Muscle layer of colon (tissue), 2 donors: ENCODE measurements around the gene TTLL4.

ENCODE experiments used
- H3K27ac ChIP-seq: one replicate; pipeline ENCODE4 v1.7.0; 2013; ENCODE audit warnings: low read depth, mild to moderate bottlenecking, low read length, moderate library complexity
- H3K27me3 ChIP-seq, 2 donors: one replicate each; pipeline ENCODE4 v1.7.0; 2013; ENCODE audit warnings: low read length in 2 of 2, mild to moderate bottlenecking in 2 of 2; ENCODE audit not compliant: insufficient read depth in 2 of 2, control insufficient read depth in 1 of 2
- H3K36me3 ChIP-seq: one replicate; pipeline ENCODE4 v1.7.0; 2013; ENCODE audit warnings: mild to moderate bottlenecking, low read length; ENCODE audit not compliant: insufficient read depth
- H3K4me1 ChIP-seq: one replicate; pipeline ENCODE4 v1.7.0; 2013; ENCODE audit warnings: mild to moderate bottlenecking, low read length; ENCODE audit not compliant: insufficient read depth
- H3K4me3 ChIP-seq, 2 donors: one replicate each; pipeline ENCODE4 v1.7.0; 2013; ENCODE audit warnings: low read length in 2 of 2, low read depth in 1 of 2, mild to moderate bottlenecking in 1 of 2, moderate library complexity in 1 of 2
- H3K9ac ChIP-seq: one replicate; pipeline ENCODE4 v1.7.0; 2013; ENCODE audit warnings: low read length
- H3K9me3 ChIP-seq: one replicate; pipeline ENCODE4 v1.7.0; 2013; ENCODE audit warnings: mild to moderate bottlenecking, low read length
- donor health status: abdominal sarcoma.
- donor health status: Adenocarcinoma of cecum.

TTLL4 gene

GRCh38 chr2:218732052-218732760 is 21.6 kb downstream of the TTLL4 start:
- H3K4me1 ChIP-seq: peaks cover 4% of the 10 kb centered on the region

GRCh38 chr2:218732761-218733158 is 22.1 kb downstream of the TTLL4 start:
- no peaks in the 10 kb centered on the region for H3K27me3 ChIP-seq

More at GRCh38 chr2:218732052-218732760, 21.6 kb downstream of the TTLL4 start:
- H3K9me3 ChIP-seq: no peaks in the 10 kb centered on the region
- peaks cover 1% of the 10 kb centered on the region for H3K36me3 ChIP-seq
- H3K9ac ChIP-seq: no peak overlapping the region
- no peak overlapping the region for H3K27ac ChIP-seq
- no peak overlapping the region for H3K4me3 ChIP-seq
- H3K27me3 ChIP-seq: no peaks in the 10 kb centered on the region

GRCh38 chr2:218733171-218734021 is 22.8 kb downstream of the TTLL4 start:
- no peak overlapping the region for H3K27ac ChIP-seq
- no peak overlapping the region for H3K9ac ChIP-seq
- no peaks in the 10 kb centered on the region for H3K27me3 ChIP-seq
- H3K36me3 ChIP-seq: peaks cover 13% of the 10 kb centered on the region
- H3K4me1 ChIP-seq: peaks cover 4% of the 10 kb centered on the region
- H3K9me3 ChIP-seq: no peaks in the 10 kb centered on the region
- H3K4me3 ChIP-seq: no peak overlapping the region

More at GRCh38 chr2:218732761-218733158, 22.1 kb downstream of the TTLL4 start:
- no peak overlapping the region for H3K27ac ChIP-seq
- peaks cover 7% of the 10 kb centered on the region for H3K36me3 ChIP-seq
- no peaks in the 10 kb centered on the region for H3K9me3 ChIP-seq
- no peak overlapping the region for H3K4me3 ChIP-seq
- H3K9ac ChIP-seq: no peak overlapping the region
- H3K4me1 ChIP-seq: peaks cover 4% of the 10 kb centered on the region

- Histone ChIP-seq H3K9me3 (no peaks in the 10 kb centered on the region), H3K4me1 (peaks cover 4% of the 10 kb centered on the region), H3K36me3 (peaks cover 21% of the 10 kb centered on the region), H3K27me3 (no peaks in the 10 kb centered on the region), H3K4me3 (no peak overlapping the region), H3K9ac (no peak overlapping the region), H3K27ac (no peak overlapping the region)
Observed at GRCh38 chr2:218734190-218734975, 23.7 kb downstream of the TTLL4 start.

- peaks cover 4% of the 10 kb centered on the region for H3K4me1 ChIP-seq
- H3K4me3 ChIP-seq: no peak overlapping the region
- no peak overlapping the region for H3K9ac ChIP-seq
- no peak overlapping the region for H3K27ac ChIP-seq
- H3K9me3 ChIP-seq: no peaks in the 10 kb centered on the region
- no peaks in the 10 kb centered on the region for H3K27me3 ChIP-seq
- H3K36me3 ChIP-seq: peaks cover 28% of the 10 kb centered on the region
Observed at GRCh38 chr2:218736531-218736930, 25.9 kb downstream of the TTLL4 start.

- Histone ChIP-seq H3K27me3 (no peaks in the 10 kb centered on the region), H3K4me1 (peaks cover 6% of the 10 kb centered on the region), H3K4me3 (no peak overlapping the region), H3K9me3 (no peaks in the 10 kb centered on the region), H3K36me3 (peaks cover 42% of the 10 kb centered on the region), H3K9ac (no peak overlapping the region), H3K27ac (no peak overlapping the region)
Observed at GRCh38 chr2:218743068-218743467, 32.4 kb downstream of the TTLL4 start.

- H3K4me1 ChIP-seq: peaks cover 6% of the 10 kb centered on the region
- no peak overlapping the region for H3K4me3 ChIP-seq
- no peaks in the 10 kb centered on the region for H3K9me3 ChIP-seq
- no peaks in the 10 kb centered on the region for H3K27me3 ChIP-seq
- H3K36me3 ChIP-seq: peaks cover 42% of the 10 kb centered on the region
- H3K27ac ChIP-seq: no peak overlapping the region
- H3K9ac ChIP-seq: no peak overlapping the region
Observed at GRCh38 chr2:218744615-218745014, 34.0 kb downstream of the TTLL4 start.

GRCh38 chr2:218745160-218745558 is 34.5 kb downstream of the TTLL4 start:
- no peak overlapping the region for H3K27ac ChIP-seq

GRCh38 chr2:218745559-218746469 is 35.2 kb downstream of the TTLL4 start:
- Histone ChIP-seq H3K4me3 (no peak overlapping the region), H3K9ac (no peak overlapping the region), H3K27ac (no peak overlapping the region), H3K36me3 (peaks cover 47% of the 10 kb centered on the region), H3K9me3 (no peaks in the 10 kb centered on the region), H3K4me1 (peaks cover 6% of the 10 kb centered on the region), H3K27me3 (no peaks in the 10 kb centered on the region)

More at GRCh38 chr2:218745160-218745558, 34.5 kb downstream of the TTLL4 start:
- Histone ChIP-seq H3K36me3 (peaks cover 46% of the 10 kb centered on the region), H3K9ac (no peak overlapping the region), H3K27me3 (no peaks in the 10 kb centered on the region), H3K4me3 (no peak overlapping the region), H3K9me3 (no peaks in the 10 kb centered on the region), H3K4me1 (peaks cover 6% of the 10 kb centered on the region)

GRCh38 chr2:218746470-218746795 is 35.8 kb downstream of the TTLL4 start:
- no peak overlapping the region for H3K9ac ChIP-seq

More at GRCh38 chr2:218746470-218746795, 35.8 kb downstream of the TTLL4 start:
- Histone ChIP-seq H3K9me3 (no peaks in the 10 kb centered on the region), H3K27me3 (no peaks in the 10 kb centered on the region), H3K4me1 (peaks cover 6% of the 10 kb centered on the region), H3K27ac (no peak overlapping the region), H3K4me3 (no peak overlapping the region), H3K36me3 (peaks cover 53% of the 10 kb centered on the region)
